ENCODE measurements around the gene ADIG.
"Not testable (repeated sequence)": the region's sequence is repeated elsewhere in the genome, so short reads cannot be mapped to it uniquely, and the experiment has no call there.

Gene ADIG

DNA sequence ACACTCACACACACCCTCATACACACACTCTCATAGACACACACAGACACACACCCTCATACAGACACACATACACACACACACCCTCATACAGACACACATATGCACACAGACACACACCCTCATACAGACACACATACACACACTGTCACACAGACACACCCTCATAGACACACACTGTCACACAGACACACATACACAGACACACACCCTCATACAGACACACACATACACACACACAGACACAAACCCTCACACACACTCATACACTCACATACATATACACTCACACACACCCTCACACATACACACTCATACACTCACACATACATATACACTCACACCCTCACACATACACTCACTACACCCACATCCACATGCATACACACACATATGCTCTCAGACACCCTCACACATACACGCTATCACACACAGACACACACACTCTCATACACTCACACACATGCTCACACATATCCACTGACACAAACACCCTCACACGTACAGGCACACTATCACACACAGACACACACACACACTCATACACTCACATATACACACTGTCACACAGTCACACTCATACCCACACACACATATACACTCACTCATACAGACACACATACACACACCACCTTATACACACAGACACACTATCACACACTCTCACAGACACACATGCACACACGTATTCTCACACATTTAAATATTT lies 9.1 kb downstream of the ADIG start:
- H3K9ac ChIP-seq, result no peak overlapping the region
- H3K4me2 ChIP-seq (ENCODE audit: low read length), result no peak overlapping the region
- H3K4me3 ChIP-seq (ENCODE audit: low read depth, low read length), result no peak overlapping the region
- no peak overlapping the region for H3K27ac ChIP-seq
- TF ChIP-seq, protein P1, sequence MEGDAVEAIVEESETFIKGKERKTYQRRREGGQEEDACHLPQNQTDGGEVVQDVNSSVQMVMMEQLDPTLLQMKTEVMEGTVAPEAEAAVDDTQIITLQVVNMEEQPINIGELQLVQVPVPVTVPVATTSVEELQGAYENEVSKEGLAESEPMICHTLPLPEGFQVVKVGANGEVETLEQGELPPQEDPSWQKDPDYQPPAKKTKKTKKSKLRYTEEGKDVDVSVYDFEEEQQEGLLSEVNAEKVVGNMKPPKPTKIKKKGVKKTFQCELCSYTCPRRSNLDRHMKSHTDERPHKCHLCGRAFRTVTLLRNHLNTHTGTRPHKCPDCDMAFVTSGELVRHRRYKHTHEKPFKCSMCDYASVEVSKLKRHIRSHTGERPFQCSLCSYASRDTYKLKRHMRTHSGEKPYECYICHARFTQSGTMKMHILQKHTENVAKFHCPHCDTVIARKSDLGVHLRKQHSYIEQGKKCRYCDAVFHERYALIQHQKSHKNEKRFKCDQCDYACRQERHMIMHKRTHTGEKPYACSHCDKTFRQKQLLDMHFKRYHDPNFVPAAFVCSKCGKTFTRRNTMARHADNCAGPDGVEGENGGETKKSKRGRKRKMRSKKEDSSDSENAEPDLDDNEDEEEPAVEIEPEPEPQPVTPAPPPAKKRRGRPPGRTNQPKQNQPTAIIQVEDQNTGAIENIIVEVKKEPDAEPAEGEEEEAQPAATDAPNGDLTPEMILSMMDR (IDR thresholded peaks at IDR 0.05), result no peak
- H3K4me1 ChIP-seq, result no peaks in the 10 kb centered on the region
- H3K27me3 ChIP-seq (ENCODE audit: control insufficient read depth, insufficient read depth, low read length), result no peaks in the 10 kb centered on the region
- H2AFZ ChIP-seq, result no peak overlapping the region
- H3K36me3 ChIP-seq (ENCODE audit: control insufficient read depth, insufficient read depth, low read length), result no peaks in the 10 kb centered on the region
- no peaks in the 10 kb centered on the region for H3K9me3 ChIP-seq (ENCODE audit: control insufficient read depth, low read length)
- H3K79me2 ChIP-seq, result no peaks in the 10 kb centered on the region

DNA sequence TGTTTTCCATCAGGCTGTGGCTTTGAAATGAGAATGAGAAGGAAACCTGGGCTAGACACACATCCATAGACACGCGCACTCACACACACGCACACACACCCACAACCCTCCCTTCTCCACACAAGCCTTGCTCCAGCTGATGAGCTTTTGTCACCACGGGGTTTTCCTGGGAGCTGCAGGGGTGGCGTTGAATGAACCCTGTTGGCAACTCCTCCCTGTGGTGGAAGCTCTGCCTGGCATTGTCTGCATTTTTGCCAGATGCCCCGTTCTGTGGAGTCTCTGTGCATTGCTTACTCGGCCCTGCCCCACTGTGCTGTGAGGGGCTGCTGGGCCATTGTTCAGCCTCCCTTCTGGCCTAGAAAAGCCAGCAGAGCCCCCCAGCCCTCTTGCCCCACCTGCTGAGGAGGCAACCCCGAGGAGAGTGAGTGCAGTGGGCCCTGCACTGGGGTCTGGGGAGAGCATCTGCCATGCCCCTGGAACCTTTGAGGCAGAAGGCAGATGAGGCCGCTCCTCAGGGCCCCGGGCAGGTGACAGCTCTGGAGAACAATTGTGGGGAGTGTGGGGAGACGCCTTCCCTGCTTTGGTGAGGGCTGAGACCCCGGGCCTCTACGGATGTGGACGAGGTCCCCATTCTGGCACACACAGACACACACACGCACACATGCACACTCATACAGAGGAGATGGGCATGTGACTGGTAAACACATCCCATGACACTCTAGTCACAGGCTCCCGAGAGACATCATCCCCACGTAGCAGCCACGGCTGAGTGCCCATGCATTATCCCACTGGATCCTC lies 9.9 kb downstream of the ADIG start:
- Histone ChIP-seq H3K4me2 (ENCODE audit: low read length) (no peak overlapping the region), H3K4me1 (no peaks in the 10 kb centered on the region), H3K27me3 (ENCODE audit: control insufficient read depth, insufficient read depth, low read length) (no peaks in the 10 kb centered on the region), H3K27ac (no peak overlapping the region), H3K9ac (no peak overlapping the region), H3K9me3 (ENCODE audit: control insufficient read depth, low read length) (no peaks in the 10 kb centered on the region), H2AFZ (no peak overlapping the region), H3K36me3 (ENCODE audit: control insufficient read depth, insufficient read depth, low read length) (no peaks in the 10 kb centered on the region), H3K4me3 (ENCODE audit: low read depth, low read length) (no peak overlapping the region), H3K79me2 (no peaks in the 10 kb centered on the region)
- TF ChIP-seq, protein P1 (IDR thresholded peaks at IDR 0.05), result no peak

DNA sequence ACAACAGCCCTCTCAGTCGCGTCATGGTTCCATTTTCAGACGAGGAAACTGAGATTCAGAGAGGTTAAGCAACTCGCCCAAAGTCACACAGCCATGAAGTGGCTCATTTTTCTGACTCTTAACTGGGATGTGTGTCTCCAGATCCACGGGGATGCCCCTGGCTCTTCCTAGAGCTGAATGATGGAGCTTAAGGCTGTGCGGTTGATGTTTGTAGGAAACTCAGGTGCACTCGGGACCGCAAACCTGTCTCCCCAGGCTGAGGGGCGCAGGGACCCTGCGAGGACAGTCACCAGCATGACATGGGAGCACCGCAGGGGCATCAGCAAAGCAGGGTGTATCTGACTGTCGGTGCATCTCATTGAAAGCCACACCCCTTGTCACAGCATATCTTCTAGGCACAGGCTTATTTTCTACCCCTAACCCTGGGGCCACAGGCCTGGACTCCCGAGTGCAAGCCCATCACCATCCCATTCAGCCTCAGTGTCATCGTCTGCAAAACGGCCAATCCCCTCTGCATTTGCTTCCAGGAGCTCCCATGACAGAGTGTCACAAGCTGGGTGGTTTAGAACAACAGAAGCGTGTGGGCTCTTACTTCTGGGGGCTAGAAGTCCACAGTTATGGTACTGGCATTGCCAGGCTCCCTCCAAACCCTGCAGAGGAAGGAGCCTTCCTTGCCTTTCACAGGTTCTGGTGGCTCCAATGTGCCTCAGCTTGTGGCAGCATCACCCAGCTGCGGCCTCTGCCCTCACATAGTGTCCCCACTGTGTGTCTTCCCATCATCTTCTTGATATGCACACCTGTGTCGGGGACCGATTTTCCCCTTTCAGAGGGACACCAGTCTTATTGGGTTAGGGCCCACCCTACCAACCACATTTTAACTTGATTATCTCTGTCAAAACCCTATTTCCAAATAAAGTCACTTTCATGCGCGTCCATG lies 10.7 kb downstream of the ADIG start:
- Histone ChIP-seq H3K4me3 (ENCODE audit: low read depth, low read length) (no peak overlapping the region), H3K4me2 (ENCODE audit: low read length) (no peak overlapping the region), H3K9ac (no peak overlapping the region), H3K36me3 (ENCODE audit: control insufficient read depth, insufficient read depth, low read length) (no peaks in the 10 kb centered on the region), H3K79me2 (no peaks in the 10 kb centered on the region), H2AFZ (no peak overlapping the region), H3K9me3 (ENCODE audit: control insufficient read depth, low read length) (no peaks in the 10 kb centered on the region), H3K27me3 (ENCODE audit: control insufficient read depth, insufficient read depth, low read length) (no peaks in the 10 kb centered on the region), H3K4me1 (no peaks in the 10 kb centered on the region), H3K27ac (no peak overlapping the region)
- TF ChIP-seq, protein P1 (IDR thresholded peaks at IDR 0.05), result no peak

DNA sequence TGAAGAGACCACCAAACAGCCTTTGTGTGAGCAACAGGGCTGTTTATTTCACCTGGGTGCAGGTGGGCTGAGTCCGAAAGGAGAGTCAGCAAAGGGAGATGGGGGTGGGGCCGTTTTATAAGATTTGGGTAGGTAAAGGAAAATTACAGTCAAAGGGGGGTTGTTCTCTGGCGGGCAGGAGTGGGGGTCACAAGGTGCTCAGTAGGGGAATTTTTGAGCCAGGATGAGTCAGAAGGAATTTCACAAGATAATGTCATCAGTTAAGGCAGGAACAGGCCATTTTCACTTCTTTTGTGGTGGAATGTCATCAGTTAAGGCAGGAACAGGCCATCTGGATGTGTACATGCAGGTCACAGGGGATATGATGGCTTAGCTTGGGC lies 11.4 kb downstream of the ADIG start:
- not testable (repeated sequence) for H3K4me1 ChIP-seq; H3K4me3 ChIP-seq (ENCODE audit: low read depth, low read length); H3K9ac ChIP-seq; H2AFZ ChIP-seq; H3K79me2 ChIP-seq; H3K9me3 ChIP-seq (ENCODE audit: control insufficient read depth, low read length); H3K27me3 ChIP-seq (ENCODE audit: control insufficient read depth, insufficient read depth, low read length); H3K4me2 ChIP-seq (ENCODE audit: low read length); H3K36me3 ChIP-seq (ENCODE audit: control insufficient read depth, insufficient read depth, low read length); H3K27ac ChIP-seq

DNA sequence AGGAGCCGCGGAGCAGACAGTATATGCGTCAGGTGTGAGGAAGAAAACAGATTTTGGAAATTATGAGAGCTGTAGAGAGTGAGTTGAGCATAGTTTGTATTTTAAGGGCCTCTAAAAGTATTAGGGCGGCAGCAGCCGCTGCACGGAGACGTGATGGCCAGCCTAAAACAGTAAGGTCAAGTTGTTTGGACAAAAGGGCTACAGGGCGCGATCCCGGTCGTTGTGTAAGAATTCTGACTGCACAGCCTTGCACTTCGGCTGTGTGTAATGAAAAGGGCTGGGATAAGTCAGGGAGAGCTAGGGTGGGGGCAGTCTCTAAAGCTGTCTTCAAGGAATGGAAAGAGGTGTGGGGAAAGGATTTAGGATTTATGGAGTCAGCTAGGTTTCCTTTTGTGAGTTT lies 13.3 kb downstream of the ADIG start:
- H2AFZ ChIP-seq; H3K9ac ChIP-seq; H3K9me3 ChIP-seq (ENCODE audit: control insufficient read depth, low read length); H3K27me3 ChIP-seq (ENCODE audit: control insufficient read depth, insufficient read depth, low read length); H3K27ac ChIP-seq; H3K4me1 ChIP-seq; H3K4me3 ChIP-seq (ENCODE audit: low read depth, low read length); H3K36me3 ChIP-seq (ENCODE audit: control insufficient read depth, insufficient read depth, low read length); H3K4me2 ChIP-seq (ENCODE audit: low read length); H3K79me2 ChIP-seq: not testable (repeated sequence)

DNA sequence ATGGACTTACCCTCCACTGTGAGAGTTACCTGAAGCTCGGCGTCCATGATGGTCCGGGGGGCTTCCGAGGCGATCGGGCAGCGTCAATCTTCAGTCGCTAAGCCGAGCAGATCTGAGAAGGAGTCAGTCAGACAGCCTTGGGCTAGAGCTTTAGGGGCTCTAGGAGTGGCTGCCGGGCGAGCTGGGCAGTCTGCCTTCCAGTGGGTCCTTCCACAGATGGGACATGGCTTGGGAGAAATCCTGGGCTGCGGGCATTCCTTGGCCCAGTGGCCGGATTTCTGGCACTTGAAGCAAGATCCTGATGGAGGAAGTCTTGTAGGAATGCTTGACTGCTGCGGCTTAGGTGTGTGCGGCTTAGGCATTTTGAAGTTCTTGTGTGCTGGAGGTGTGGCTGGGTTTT lies 14.9 kb downstream of the ADIG start:
- H2AFZ ChIP-seq; H3K4me3 ChIP-seq (ENCODE audit: low read depth, low read length); H3K27me3 ChIP-seq (ENCODE audit: control insufficient read depth, insufficient read depth, low read length); H3K9ac ChIP-seq; H3K9me3 ChIP-seq (ENCODE audit: control insufficient read depth, low read length); H3K27ac ChIP-seq; H3K36me3 ChIP-seq (ENCODE audit: control insufficient read depth, insufficient read depth, low read length); H3K4me2 ChIP-seq (ENCODE audit: low read length); H3K79me2 ChIP-seq; H3K4me1 ChIP-seq: not testable (repeated sequence)

Data from parathyroid adenoma (tissue), 2 donors.